Smooth muscle cell (in vitro differentiated cells): ENCODE data around the gene LMAN2L. TPM values are rescaled to one million over a fixed set of nuclear protein-coding genes. Genes with fewer than 3 reads are reported as not detected.

ENCODE experiments used
- DNase-seq: peaks from one replicate; lab custom pipeline; 2025; ENCODE audit not compliant: unreplicated experiment; lab: John Stamatoyannopoulos, UW
- H2AFZ ChIP-seq: fragments of 200-600 bp; sonication (generic); 2 replicates; pipeline ENCODE4 v1.6.0; 2016; ENCODE audit warnings: antibody characterized with exemption, low read depth, mild to moderate bottlenecking
- H3F3A ChIP-seq: fragments of 200-600 bp; sonication (generic); 2 replicates; pipeline ENCODE4 v1.6.0; 2017; ENCODE audit warnings: antibody characterized with exemption, low read depth
- H3K27ac ChIP-seq: fragments of 200-600 bp; sonication (generic); 2 replicates; pipeline ENCODE4 v1.5.1; 2016; ENCODE audit warnings: low read depth, mild to moderate bottlenecking
- H3K27me3 ChIP-seq: fragments of 200-600 bp; sonication (generic); 2 replicates; pipeline ENCODE4 v1.6.1; 2016; ENCODE audit warnings: low read depth, mild to moderate bottlenecking
- H3K36me3 ChIP-seq: fragments of 200-600 bp; sonication (generic); 2 replicates; pipeline ENCODE4 v1.5.1; 2016; ENCODE audit warnings: low read depth
- H3K4me1 ChIP-seq: fragments of 200-600 bp; sonication (generic); 2 replicates; pipeline ENCODE4 v1.5.1; 2016; ENCODE audit warnings: low read depth
- H3K4me2 ChIP-seq: fragments of 200-600 bp; sonication (generic); 2 replicates; pipeline ENCODE4 v1.6.0; 2016; ENCODE audit warnings: mild to moderate bottlenecking
- H3K4me3 ChIP-seq: fragments of 200-600 bp; sonication (generic); 2 replicates; pipeline ENCODE4 v1.5.1; 2016; ENCODE audit warnings: mild to moderate bottlenecking
- H3K79me2 ChIP-seq: fragments of 200-600 bp; sonication (generic); 2 replicates; pipeline ENCODE4 v1.6.0; 2016; ENCODE audit warnings: low read depth, mild to moderate bottlenecking
- H3K9ac ChIP-seq: fragments of 200-600 bp; sonication (generic); 2 replicates; pipeline ENCODE4 v1.6.0; 2016; ENCODE audit warnings: low read depth
- H3K9me3 ChIP-seq: fragments of 200-600 bp; sonication (generic); replicated peaks from 2 replicates; pipeline ENCODE4 v1.5.1; 2016; ENCODE audit warnings: low read depth
- H4K20me1 ChIP-seq: fragments of 200-600 bp; sonication (generic); 2 replicates; pipeline ENCODE4 v1.6.0; 2016; ENCODE audit warnings: low read depth
- WGBS: methylation state at CpG from one replicate; pipeline ENCODE4 v1.1.7; 2016; ENCODE audit warnings: low lambda C conversion rate; 5-methylcytosine and 5-hydroxymethylcytosine counted together
- polyA plus RNA-seq: library from polyadenylated mRNA; unstranded; fragments of >200 nt; fragmentation: Nextera tagmentation; extraction: Ambion mirVana; gene quantifications from 2 replicates; pipeline ENCODE4 v1.2.1, GENCODE V29; 2016
- total RNA-seq: library from RNA; depleted of rRNA; stranded (reverse); fragments of >200 nt; gene quantifications from 2 replicates; pipeline ENCODE4 v1.2.3, GENCODE V29; 2014
- TF ChIP-seq, protein P1 (sequence below): fragments of 200-600 bp; sonication (generic); IDR thresholded peaks from 2 replicates; pipeline ENCODE4 v1.5.1; 2017; ENCODE audit warnings: borderline replicate concordance, mild to moderate bottlenecking, antibody characterized with exemption; ENCODE audit not compliant: insufficient read depth, poor library complexity, severe bottlenecking

LMAN2L gene
- total and polyA plus RNA-seq, 2 experiments from 2014 or later: 26.2 to 32.9 TPM

GRCh38 chr2:96715658-96716057 is 24.2 kb downstream of the LMAN2L start:
- H3K9me3 ChIP-seq: no peaks in the 10 kb centered on the region
- no peaks in the 10 kb centered on the region for H3K79me2 ChIP-seq
- 93% methylated on average over 5 of the region's 5 CpGs for WGBS
- H3K27ac ChIP-seq: no peak overlapping the region
- H2AFZ ChIP-seq: no peak overlapping the region
- H3K4me3 ChIP-seq: no peak overlapping the region
- H3K36me3 ChIP-seq: peaks cover 12% of the 10 kb centered on the region
- H3K4me1 ChIP-seq: no peaks in the 10 kb centered on the region
- TF ChIP-seq, protein P1, sequence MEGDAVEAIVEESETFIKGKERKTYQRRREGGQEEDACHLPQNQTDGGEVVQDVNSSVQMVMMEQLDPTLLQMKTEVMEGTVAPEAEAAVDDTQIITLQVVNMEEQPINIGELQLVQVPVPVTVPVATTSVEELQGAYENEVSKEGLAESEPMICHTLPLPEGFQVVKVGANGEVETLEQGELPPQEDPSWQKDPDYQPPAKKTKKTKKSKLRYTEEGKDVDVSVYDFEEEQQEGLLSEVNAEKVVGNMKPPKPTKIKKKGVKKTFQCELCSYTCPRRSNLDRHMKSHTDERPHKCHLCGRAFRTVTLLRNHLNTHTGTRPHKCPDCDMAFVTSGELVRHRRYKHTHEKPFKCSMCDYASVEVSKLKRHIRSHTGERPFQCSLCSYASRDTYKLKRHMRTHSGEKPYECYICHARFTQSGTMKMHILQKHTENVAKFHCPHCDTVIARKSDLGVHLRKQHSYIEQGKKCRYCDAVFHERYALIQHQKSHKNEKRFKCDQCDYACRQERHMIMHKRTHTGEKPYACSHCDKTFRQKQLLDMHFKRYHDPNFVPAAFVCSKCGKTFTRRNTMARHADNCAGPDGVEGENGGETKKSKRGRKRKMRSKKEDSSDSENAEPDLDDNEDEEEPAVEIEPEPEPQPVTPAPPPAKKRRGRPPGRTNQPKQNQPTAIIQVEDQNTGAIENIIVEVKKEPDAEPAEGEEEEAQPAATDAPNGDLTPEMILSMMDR: no peak
- no peaks in the 10 kb centered on the region for H3F3A ChIP-seq
- H3K9ac ChIP-seq: no peak overlapping the region
- no peak for DNase-seq
- H3K27me3 ChIP-seq: no peaks in the 10 kb centered on the region
- no peaks in the 10 kb centered on the region for H4K20me1 ChIP-seq
- H3K4me2 ChIP-seq: no peak overlapping the region

DNA sequence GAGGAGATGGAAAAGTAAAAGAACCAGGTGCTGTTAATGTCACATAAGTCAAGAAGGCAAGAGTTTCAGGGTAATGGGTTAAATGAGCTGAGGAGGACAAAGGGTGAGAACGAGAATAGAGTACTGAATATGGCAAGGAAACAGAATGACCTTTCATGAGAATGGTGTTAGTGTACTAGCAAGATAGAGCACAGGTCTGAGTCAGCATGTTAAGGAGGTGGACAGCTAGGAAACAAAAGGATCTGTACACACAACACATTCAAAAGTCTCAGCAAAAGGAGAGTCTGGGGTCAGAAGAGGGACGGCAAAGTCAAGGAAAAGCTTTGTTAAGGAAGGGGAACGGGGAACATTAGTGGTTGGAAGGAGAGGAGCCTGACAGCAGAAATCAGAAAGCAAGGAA is 28.9 kb downstream of the LMAN2L start:
- TF ChIP-seq, protein P1: no peak
- Histone ChIP-seq H3K9ac (no peak overlapping the region), H3K4me2 (no peak overlapping the region), H3K4me3 (no peak overlapping the region), H3K27ac (no peak overlapping the region), H3K27me3 (no peaks in the 10 kb centered on the region), H3F3A (no peaks in the 10 kb centered on the region), H3K79me2 (no peaks in the 10 kb centered on the region), H3K4me1 (no peaks in the 10 kb centered on the region), H3K9me3 (no peaks in the 10 kb centered on the region), H2AFZ (no peak overlapping the region), H3K36me3 (peaks cover 15% of the 10 kb centered on the region), H4K20me1 (no peaks in the 10 kb centered on the region)
- DNase-seq: no peak
- WGBS: 95% methylated on average over 3 of the region's 3 CpGs

DNA sequence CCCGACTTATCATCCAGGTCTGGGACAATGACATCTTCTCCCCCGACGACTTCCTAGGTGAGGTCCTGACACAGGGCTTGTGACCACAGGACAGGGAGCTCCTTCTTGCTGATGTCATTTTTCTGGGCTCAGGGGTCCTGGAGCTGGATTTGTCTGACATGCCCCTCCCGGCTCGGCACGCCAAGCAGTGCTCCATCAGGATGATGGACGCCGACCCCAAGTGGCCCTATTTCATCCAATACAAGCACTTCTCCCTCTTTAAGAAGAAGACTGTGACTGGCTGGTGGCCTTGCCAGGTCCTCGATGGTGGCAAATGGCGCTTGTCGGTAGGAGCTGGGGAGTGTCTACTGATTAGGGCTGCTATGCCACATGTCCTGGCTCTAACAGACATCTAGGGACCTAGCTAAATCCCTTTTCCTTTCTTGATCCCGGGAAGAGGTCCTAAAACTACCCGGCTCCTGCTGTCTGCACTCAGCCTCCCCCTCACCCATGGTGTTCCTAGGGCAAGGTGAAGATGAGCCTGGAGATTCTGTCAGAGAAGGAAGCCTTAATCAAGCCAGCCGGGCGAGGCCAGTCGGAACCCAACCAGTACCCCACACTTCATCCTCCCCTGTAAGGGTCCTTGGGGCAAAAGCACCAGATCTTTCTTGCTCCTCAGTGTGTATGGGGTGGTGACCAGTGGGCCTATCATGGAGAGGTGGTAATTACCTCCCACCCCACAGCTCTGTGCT is 36.7 kb downstream of the LMAN2L start:
- Histone ChIP-seq H3K4me3 (no peak overlapping the region), H3K27me3 (no peaks in the 10 kb centered on the region), H3K9ac (no peak overlapping the region), H2AFZ (no peak overlapping the region), H3K27ac (no peak overlapping the region), H3K9me3 (no peaks in the 10 kb centered on the region), H3K79me2 (no peaks in the 10 kb centered on the region), H4K20me1 (no peaks in the 10 kb centered on the region), H3K4me1 (no peaks in the 10 kb centered on the region), H3K36me3 (no peaks in the 10 kb centered on the region), H3F3A (no peaks in the 10 kb centered on the region), H3K4me2 (no peak overlapping the region)
- TF ChIP-seq, protein P1: no peak
- DNase-seq: no peak
- 98% methylated on average over 16 of the region's 16 CpGs for WGBS
